HCT116 (cell line): Measurements from ENCODE around the gene DENND4B. TPM values are rescaled to one million over a fixed set of nuclear protein-coding genes. Genes with fewer than 3 reads are reported as not detected.

Experiments used
- ATAC-seq: fragments of 200-7000 bp; cut with Tn5 transposase; 2 replicates; pipeline ENCODE4 v1.9.1; 2020; ENCODE audit warnings: mild to moderate bottlenecking, moderate library complexity
- BruUV-seq: library from RNA; stranded (reverse); fragments of 400-500 nt; replicated peaks from 2 replicates; lab custom pipeline; 2021; lab: Mats Ljungman, UMichigan
- CTCF ChIA-PET: fragments of 300-600 bp; sonication (Branson Sonifier 250); formaldehyde crosslinking; loops from one replicate; lab custom pipeline; 2021; ENCODE audit warnings: antibody characterized with exemption; lab: Charles Lee
- POLR2A ChIA-PET: fragments of 300-600, 350-600 bp; sonication (Branson Sonifier 250); formaldehyde crosslinking; loops from one replicate; lab custom pipeline; 2021; ENCODE audit warnings: antibody characterized with exemption; lab: Charles Lee
- RAD21 ChIA-PET, 2 experiments: fragments of 300-600 bp; sonication (Branson Sonifier 250); formaldehyde crosslinking; loops; one replicate each; lab custom pipeline; 2023; ENCODE audit warnings: low total read pairs in 2 of 2; ENCODE audit not compliant: uncharacterized antibody in 2 of 2, unreplicated experiment in 2 of 2, low non-redundant PET in 1 of 2; lab: Charles Lee
- DNase-seq: peaks from one replicate; pipeline ENCODE4 v3.0.0-alpha.2; 2010; ENCODE audit warnings: low read depth, low spot score
- H2AFZ ChIP-seq: fragments of 200-600 bp; shearing (Covaris generic), sonication (generic); 2 replicates; pipeline ENCODE4 v1.6.1; 2017; ENCODE audit warnings: low read depth, mixed run types, mixed read lengths, antibody characterized with exemption, low read length; ENCODE audit not compliant: poor library complexity, severe bottlenecking
- H3K27ac ChIP-seq: 2 replicates; pipeline ENCODE4 v1.5.1; 2012; ENCODE audit warnings: low read depth, low read length
- H3K27me3 ChIP-seq: fragments of 200-600 bp; sonication (generic); 2 replicates; pipeline ENCODE4 v1.6.1; 2016; ENCODE audit warnings: mixed run types, low read length, mixed read lengths; ENCODE audit not compliant: insufficient read depth
- H3K36me3 ChIP-seq, 2 experiments: fragments of 200-500 bp in 1 of 2; fragments of 200-600 bp in 1 of 2; sonication (Bioruptor generic) in 1 of 2; sonication (generic) in 1 of 2; 2 replicates each; pipeline versions ENCODE4 v1.5.1 to v1.6.1; 2014 to 2016; ENCODE audit warnings: low read length in 2 of 2, inconsistent platforms in 1 of 2, mixed read lengths in 1 of 2, mixed run types in 1 of 2; ENCODE audit not compliant: insufficient read depth in 2 of 2, control insufficient read depth in 1 of 2
- H3K4me1 ChIP-seq, 2 experiments: fragments of 200-600 bp in 1 of 2; sonication (generic) in 1 of 2; 2 replicates each; pipeline versions ENCODE4 v1.5.1 to v1.6.1; 2012 to 2017; ENCODE audit warnings: low read length in 2 of 2, inconsistent platforms in 1 of 2, mild to moderate bottlenecking in 1 of 2, mixed read lengths in 1 of 2, mixed run types in 1 of 2, moderate library complexity in 1 of 2; ENCODE audit not compliant: insufficient read depth in 2 of 2, control insufficient read depth in 1 of 2
- H3K4me2 ChIP-seq: fragments of 200-600 bp; sonication (generic); 2 replicates; pipeline ENCODE4 v1.6.1; 2017; ENCODE audit warnings: mixed run types, low read length, mixed read lengths
- H3K4me3 ChIP-seq, 2 experiments: fragments of 200-600 bp in 1 of 2; sonication (generic) in 1 of 2; replicated peaks in 1 of 2; 2 replicates each; pipeline ENCODE4 v1.5.1; 2011 to 2016; ENCODE audit warnings: low read length in 2 of 2, control low read depth in 1 of 2, low read depth in 1 of 2, mild to moderate bottlenecking in 1 of 2, mixed read lengths in 1 of 2, mixed run types in 1 of 2
- H3K79me2 ChIP-seq: fragments of 200-600 bp; sonication (generic); 2 replicates; pipeline ENCODE4 v1.6.1; 2017; ENCODE audit warnings: mild to moderate bottlenecking, mixed run types, low read length, moderate library complexity, mixed read lengths; ENCODE audit not compliant: insufficient read depth
- H3K9ac ChIP-seq: fragments of 200-600 bp; sonication (generic); 2 replicates; pipeline ENCODE4 v1.6.1; 2016; ENCODE audit warnings: low read length, mixed read lengths
- H3K9me2 ChIP-seq: fragments of 200-600 bp; sonication (generic), shearing (Covaris generic); 2 replicates; pipeline ENCODE4 v1.6.1; 2017; ENCODE audit warnings: mixed run types, mild to moderate bottlenecking, moderate library complexity; ENCODE audit not compliant: insufficient read depth
- H3K9me3 ChIP-seq, 2 experiments: fragments of 200-500 bp in 1 of 2; fragments of 200-600 bp in 1 of 2; sonication (Bioruptor generic) in 1 of 2; sonication (generic) in 1 of 2; 2 replicates each; pipeline ENCODE4 v1.6.1; 2014 to 2017; ENCODE audit warnings: low read length in 2 of 2, mixed read lengths in 2 of 2, inconsistent platforms in 1 of 2, low read depth in 1 of 2, mild to moderate bottlenecking in 1 of 2, mixed run types in 1 of 2, moderate library complexity in 1 of 2; ENCODE audit not compliant: control insufficient read depth in 1 of 2, insufficient read depth in 1 of 2
- H4K20me1 ChIP-seq: fragments of 200-600 bp; sonication (generic), shearing (Covaris generic); 2 replicates; pipeline ENCODE4 v1.6.1; 2017; ENCODE audit warnings: mixed run types, mild to moderate bottlenecking, moderate library complexity; ENCODE audit not compliant: insufficient read depth
- CBX3 ChIP-seq: IDR thresholded peaks from 2 replicates; pipeline ENCODE4 v1.6.1; 2012; ENCODE audit warnings: low read depth
- CEBPB ChIP-seq: IDR thresholded peaks from 2 replicates; pipeline ENCODE4 v1.6.1; 2012; ENCODE audit warnings: low read depth
- CTCF ChIP-seq, 3 experiments: fragments of 200-600 bp in 1 of 3; sonication (generic) in 1 of 3; IDR thresholded peaks in 2 of 3; conservative IDR thresholded peaks in 1 of 3; 2 replicates each; pipeline ENCODE4 v1.5.1; 2012 to 2017; ENCODE audit warnings: low read depth in 2 of 3, low read length in 2 of 3, antibody characterized with exemption in 1 of 3, borderline replicate concordance in 1 of 3, control low read depth in 1 of 3, mild to moderate bottlenecking in 1 of 3, mixed read lengths in 1 of 3, mixed run types in 1 of 3, moderate library complexity in 1 of 3; ENCODE audit not compliant: insufficient read depth in 1 of 3
- ELF1 ChIP-seq: IDR thresholded peaks from 2 replicates; pipeline ENCODE4 v1.6.1; 2012; ENCODE audit warnings: low read depth, borderline replicate concordance
- EZH2phosphoT487 ChIP-seq: fragments of 200-600 bp; IDR thresholded peaks from 2 replicates; pipeline ENCODE4 v1.6.1; 2018; ENCODE audit warnings: antibody characterized with exemption, borderline replicate concordance
- FOSL1 ChIP-seq: IDR thresholded peaks from 2 replicates; pipeline ENCODE4 v1.6.1; 2012; ENCODE audit warnings: low read depth
- JUND ChIP-seq: IDR thresholded peaks from 2 replicates; pipeline ENCODE4 v1.6.1; 2012
- MAX ChIP-seq: IDR thresholded peaks from 2 replicates; pipeline ENCODE4 v1.6.1; 2012
- POLR2A ChIP-seq: IDR thresholded peaks from 2 replicates; pipeline ENCODE4 v1.7.0; 2011; ENCODE audit warnings: borderline replicate concordance; ENCODE audit not compliant: insufficient read depth, insufficient read length; ENCODE audit errors: extremely low read depth
- POLR2AphosphoS5 ChIP-seq: IDR thresholded peaks from 2 replicates; pipeline ENCODE4 v1.6.1; 2011; ENCODE audit warnings: mild to moderate bottlenecking, low read depth, low read length, moderate library complexity
- RAD21 ChIP-seq: IDR thresholded peaks from 2 replicates; pipeline ENCODE4 v1.6.1; 2012; ENCODE audit warnings: low read depth, mild to moderate bottlenecking
- SP1 ChIP-seq: IDR thresholded peaks from 2 replicates; pipeline ENCODE4 v1.6.1; 2012; ENCODE audit warnings: low read depth
- SRF ChIP-seq: IDR thresholded peaks from 2 replicates; pipeline ENCODE4 v1.6.1; 2012; ENCODE audit warnings: low read depth
- YY1 ChIP-seq: IDR thresholded peaks from 2 replicates; pipeline ENCODE4 v1.6.1; 2011; ENCODE audit warnings: low read length, low read depth, moderate library complexity, mild to moderate bottlenecking; ENCODE audit not compliant: insufficient replicate concordance; ENCODE audit errors: extremely low read depth
- ZBTB33 ChIP-seq: IDR thresholded peaks from 2 replicates; pipeline ENCODE4 v1.6.1; 2011; ENCODE audit warnings: mild to moderate bottlenecking, low read length, moderate library complexity; ENCODE audit not compliant: insufficient replicate concordance; ENCODE audit errors: extremely low read depth
- ZFX ChIP-seq: fragments of 450-650 bp; IDR thresholded peaks from 2 replicates; pipeline ENCODE4 v1.6.1; 2017
- intact Hi-C: fragments of 100-400 bp; cut with micrococcal nuclease; formaldehyde crosslinking; loops from 2 replicates; pipeline ENCODE4 v1.10.0; 2022
- total RNA-seq: library from RNA; stranded (reverse); gene quantifications from one replicate; pipeline ENCODE4 v1.2.1, GENCODE V29; 2021; ENCODE audit not compliant: unreplicated experiment

The DENND4B gene
- total RNA-seq, 1 experiment from 2014 or later, result 70.8 TPM

GRCh38 chr1:153968000-153968363 lies 21.5 kb upstream of the DENND4B start (continued):
- TF ChIP-seq ZBTB33, result no peak
- no peak for TF ChIP-seq SRF
- no peak for TF ChIP-seq EZH2phosphoT487
- TF ChIP-seq FOSL1, result no peak
- no peak for TF ChIP-seq JUND
- no peak for TF ChIP-seq CBX3
- no peak for TF ChIP-seq ZFX

- intact Hi-C loops, result loop anchor here (5.0 kb wide), 1 partner anchor 170 kb away; no protein-coding TSS in a partner anchor
- TF ChIP-seq MAX (no peak), RAD21 (no peak), SRF (no peak), SP1 (no peak), YY1 (peak; percentile 65), POLR2AphosphoS5 (peak; percentile 84), ELF1 (no peak), CEBPB (no peak), POLR2A (peak; percentile 91), CTCF (IDR thresholded peaks at IDR 0.05 in 2 of 3, conservative IDR thresholded peaks at IDR 0.05 in 1 of 3; ENCODE audit: borderline replicate concordance in 1 of 3, insufficient read depth in 1 of 3, low read depth in 2 of 3, low read length in 2 of 3) (peak in 2 of 3 experiments; percentile 26 to 32; a peak in 3 of 6 replicates)
These were observed 20.8 kb upstream of the DENND4B start, which contains the start of gene CREB3L4 for GRCh38 chr1:153967107-153967999. Gene CREB3L4 (plus strand): TSS chr1:153967902. CDS start chr1:153968526, 624 bp downstream.

More at GRCh38 chr1:153967107-153967999, 20.8 kb upstream of the DENND4B start, which contains the start of gene CREB3L4:
- Histone ChIP-seq H3K9me3 (no peaks in the 10 kb centered on the region), H3K4me3 (peak within 1 kb of the TSS; percentile 68 to 79), H3K9me2 (no peaks in the 10 kb centered on the region), H3K27me3 (no peaks in the 10 kb centered on the region), H3K79me2 (peaks cover 16% of the 10 kb centered on the region), H4K20me1 (no peaks in the 10 kb centered on the region), H3K36me3 (no peaks in the 10 kb centered on the region), H3K27ac (peak within 1 kb of the TSS; percentile 90), H3K4me1 (peaks cover 21 to 50% of the 10 kb centered on the region in 2 experiments), H2AFZ (peak within 1 kb of the TSS; percentile 74), H3K4me2 (peak within 1 kb of the TSS; percentile 97), H3K9ac (peak within 1 kb of the TSS; percentile 94)
- ATAC-seq (peak; percentile 75), DNase-seq (peak; percentile 98)
- TSS peak; percentile 29 for BruUV-seq
- ChIA-PET POLR2A (interaction anchor here (0.6 to 3.3 kb wide), 13 partner anchors 8 to 354 kb away, joined by 3 to 38 read pairs (median 5); partner anchors contain the start of genes CHTOP, CRTC2, DENND4B and JTB), CTCF (interaction anchor here (1.1 to 2.5 kb wide), 7 partner anchors 9 to 169 kb away, joined by 4 to 14 read pairs (median 7); partner anchors contain the start of genes CRTC2, DENND4B, GATAD2B and JTB), RAD21 (interaction anchor here in 1 of 2 experiments (1.1 kb wide), 1 partner anchor 9 kb away, joined by 3 read pairs; no protein-coding TSS in a partner anchor)
